IPS-NIHi7 (cell line): ENCODE results near the gene CHST4.
"Not testable (repeated sequence)": the region's sequence is repeated elsewhere in the genome, so short reads cannot be mapped to it uniquely, and the experiment has no call there.

Source experiments
- DNase-seq: peaks from one replicate; pipeline ENCODE4 v3.0.0; 2012; ENCODE audit warnings: mixed read lengths; ENCODE audit errors: extremely low spot score

Gene CHST4

DNA sequence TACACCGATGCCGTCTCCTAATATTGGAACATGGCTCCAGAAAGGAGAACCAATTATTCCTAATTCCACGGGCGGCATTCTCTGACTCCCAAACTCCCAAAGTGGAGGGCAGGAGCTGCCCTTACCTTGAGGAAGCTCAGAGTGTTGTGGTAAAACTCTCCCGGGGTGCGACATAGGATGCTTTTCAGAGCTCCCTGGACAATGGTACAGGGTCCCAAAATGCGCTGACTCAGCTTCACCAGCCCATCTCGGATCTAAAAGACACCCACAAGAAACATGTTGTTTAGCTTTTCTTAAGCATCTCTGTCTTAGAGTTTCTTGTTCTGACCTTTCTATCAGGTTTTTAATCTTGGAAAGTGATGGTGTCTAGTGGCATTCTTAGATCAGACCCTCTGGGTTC, 43.9 kb downstream of the CHST4 start:
- DNase-seq, result no peak

DNA sequence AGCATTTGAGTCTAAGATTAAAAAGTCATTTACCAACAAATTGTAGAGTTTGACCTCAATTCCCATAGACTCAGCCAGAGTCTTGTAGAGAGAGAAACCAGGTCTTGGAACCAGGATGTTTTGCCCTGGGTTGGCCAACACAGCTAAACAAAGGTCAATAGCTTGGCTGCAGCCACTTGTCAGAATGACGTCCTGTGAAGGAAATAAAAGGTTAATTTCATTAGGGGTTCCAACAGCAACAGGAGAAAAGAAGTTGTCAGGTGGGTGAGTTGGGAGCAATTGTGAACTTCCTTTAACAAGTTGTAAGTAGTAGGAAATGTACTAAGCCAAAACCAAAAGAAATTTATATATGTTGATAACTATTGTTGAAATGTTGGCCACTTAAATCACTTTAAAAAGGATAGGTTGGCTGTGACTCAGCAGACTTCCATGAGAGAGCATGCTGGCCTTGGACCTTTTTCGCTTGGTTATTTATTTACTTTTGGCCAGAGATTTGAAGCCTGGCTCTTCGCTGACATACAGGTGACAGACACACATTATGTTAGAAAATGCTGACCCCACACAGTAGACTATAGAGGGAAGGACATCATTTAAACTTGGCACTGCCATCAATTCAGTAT, 46.4 kb downstream of the CHST4 start:
- DNase-seq, result no peak

DNA sequence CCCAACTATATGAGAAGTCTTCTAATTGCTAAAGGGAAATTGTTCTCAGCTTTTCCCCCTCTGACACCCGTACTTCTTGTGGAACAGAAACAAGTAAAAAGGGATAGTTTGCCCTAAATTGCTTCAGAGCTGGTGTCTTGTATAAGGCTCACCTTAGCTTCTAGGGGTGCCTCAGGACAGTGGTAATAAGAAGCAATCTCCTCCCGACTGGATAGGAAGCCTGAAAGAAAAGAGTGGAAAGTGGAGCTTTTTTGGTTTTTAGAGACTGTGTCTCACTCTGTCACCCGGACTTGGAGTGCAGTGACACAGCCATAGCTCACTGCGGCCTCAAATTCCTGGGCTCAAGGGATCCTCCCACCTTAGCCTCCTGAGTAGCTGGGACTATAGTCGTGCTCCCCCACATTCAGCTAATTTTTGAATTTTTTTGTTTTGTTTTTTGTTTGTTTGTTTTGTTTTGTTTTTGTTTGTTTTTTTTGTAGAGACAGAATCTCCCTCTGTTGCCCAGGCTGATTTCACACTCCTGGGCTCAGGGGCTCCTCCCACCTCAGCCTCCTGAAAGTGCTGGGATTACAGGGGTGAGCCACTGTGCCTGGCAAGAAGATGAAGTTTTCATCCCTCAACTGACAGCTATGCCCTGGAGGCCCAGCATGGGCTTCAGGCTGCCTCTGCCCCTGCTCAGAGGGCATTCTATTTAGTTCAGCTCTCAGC, 47.3 kb downstream of the CHST4 start:
- DNase-seq, result no peak

DNA sequence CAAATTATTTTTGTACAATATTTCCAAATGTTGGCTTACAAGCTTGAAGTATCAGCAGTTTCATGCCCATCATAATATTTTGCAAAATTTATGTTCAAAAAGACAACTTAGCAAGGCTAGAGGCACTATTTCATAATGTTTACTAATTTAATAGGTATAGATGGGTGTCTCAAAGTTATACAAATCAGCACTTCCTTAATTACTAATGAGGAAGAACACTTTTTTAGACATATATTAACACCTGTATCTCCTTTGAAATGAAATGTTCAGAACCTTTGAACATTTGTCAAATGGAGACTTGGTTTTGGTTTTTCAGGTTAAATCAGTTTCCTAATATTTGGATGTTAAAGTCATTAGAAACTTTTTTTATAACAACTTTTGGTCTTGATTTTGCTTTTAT, 48.5 kb downstream of the CHST4 start:
- no peak for DNase-seq

DNA sequence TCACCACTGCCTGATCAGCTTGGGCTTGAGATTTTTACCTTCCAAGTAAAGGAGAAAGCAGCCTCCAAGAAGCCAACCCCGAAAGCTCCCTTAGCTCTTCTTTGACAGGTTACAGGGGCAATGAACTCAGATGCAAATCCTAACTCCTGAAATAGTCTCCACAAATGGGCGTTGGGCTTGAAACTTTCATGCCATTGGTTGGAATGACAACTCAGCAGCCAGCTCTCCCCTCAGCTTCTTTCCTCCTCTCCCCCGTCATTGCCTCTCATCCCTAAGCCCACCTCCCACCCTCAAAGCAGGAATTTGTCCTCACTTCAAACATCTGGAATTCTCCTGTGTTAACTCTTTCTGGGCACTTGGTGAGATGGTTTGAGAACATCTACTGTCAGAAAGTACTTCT, 50.7 kb downstream of the CHST4 start, which contains the start of gene TAT:
Gene TAT (minus strand): TSS at position 122 of the 400 bp plus-strand sequence. CDS start 677 bp downstream, outside the sequence.
- peak; percentile 25 for DNase-seq

DNA sequence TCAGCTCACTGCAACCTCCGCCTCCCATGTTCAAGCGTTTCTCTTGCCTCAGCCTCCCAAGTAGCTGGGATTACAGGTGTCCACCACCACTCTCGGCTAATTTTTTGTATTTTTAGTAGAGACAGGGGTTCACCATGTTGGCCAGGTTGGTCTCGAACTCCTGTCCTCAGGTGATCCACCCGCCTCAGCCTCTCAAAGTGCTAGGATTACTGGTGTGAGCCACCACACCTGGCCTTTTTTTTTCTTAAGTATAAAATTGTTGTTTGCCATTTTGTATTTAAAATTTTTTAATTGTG, 56.3 kb downstream of the CHST4 start:
- not testable (repeated sequence) for DNase-seq

DNA sequence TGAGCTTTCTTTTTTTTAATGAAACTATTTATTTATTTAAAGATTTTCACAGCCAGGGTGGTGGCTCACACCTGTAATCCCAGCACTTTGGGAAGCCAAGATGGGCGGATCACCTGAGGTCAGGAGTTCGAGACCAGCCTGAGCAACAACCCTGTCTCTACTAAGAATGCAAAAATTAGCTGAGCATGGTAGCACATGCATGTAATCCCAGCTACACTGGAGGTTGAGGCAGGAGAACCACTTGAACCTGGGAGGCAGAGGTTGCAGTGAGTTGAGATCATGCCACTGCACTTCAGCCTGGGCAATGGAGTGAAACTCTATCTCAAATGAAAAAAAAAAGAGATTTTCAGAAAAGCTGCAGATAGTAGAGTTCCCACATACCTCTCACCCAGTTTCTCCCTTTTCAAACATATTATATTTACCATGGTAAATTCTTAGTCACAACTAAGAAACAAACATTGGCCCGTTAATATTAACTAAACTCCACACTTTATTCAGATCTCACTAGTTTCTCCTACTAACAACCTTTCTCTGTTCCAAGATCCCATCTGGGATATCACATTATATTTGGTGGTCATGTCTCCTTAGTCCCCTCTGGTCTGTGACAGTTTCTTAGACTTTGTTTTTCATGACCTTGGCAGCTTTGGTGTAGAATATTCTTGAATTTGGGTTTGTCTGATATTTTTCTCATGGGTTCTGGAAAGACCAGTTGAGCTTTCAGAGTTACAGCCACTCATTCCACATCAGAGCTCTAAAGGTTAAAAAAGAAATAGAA, 58.5 kb downstream of the CHST4 start:
- DNase-seq, result no peak

DNA sequence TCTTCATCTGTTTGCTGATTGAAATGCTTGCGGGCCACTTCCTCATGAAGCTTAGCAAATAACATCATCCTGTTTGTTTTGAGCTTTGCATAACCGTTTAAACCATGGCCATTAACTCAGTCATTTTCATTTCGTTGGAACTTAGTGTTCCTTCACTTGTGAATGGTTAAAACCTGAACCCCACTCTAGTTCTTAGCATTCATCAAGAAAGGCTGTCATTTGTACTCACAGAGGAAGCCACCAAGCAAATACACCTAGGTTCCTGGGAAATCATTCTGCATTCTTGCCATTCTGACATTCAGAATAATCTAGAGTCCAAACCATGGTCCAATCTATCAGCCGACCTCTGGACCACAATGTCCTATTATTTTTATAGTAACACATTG, 59.1 kb downstream of the CHST4 start:
- DNase-seq, result no peak
